RWPE1 (cell line): ENCODE measurements around the gene EXTL1.

Experiments used
- CTCF ChIA-PET: fragments of 350-600 bp; sonication (Branson Sonifier 250); formaldehyde crosslinking; extraction: SDS; loops from one replicate; lab custom pipeline; 2021; lab: Yijun Ruan, JAX
- POLR2A ChIA-PET: fragments of 400-600 bp; formaldehyde crosslinking; extraction: SDS; loops from one replicate; lab custom pipeline; 2020; ENCODE audit warnings: antibody characterized with exemption; ENCODE audit not compliant: low non-redundant PET; lab: Yijun Ruan, JAX
- DNase-seq: peaks from one replicate; pipeline ENCODE4 v3.0.0; 2012; ENCODE audit warnings: low spot score
- H3K27ac ChIP-seq: fragments of 450-650 bp; 2 replicates; pipeline ENCODE4 v1.5.1; 2017
- CTCF ChIP-seq: fragments of 450-650 bp; conservative IDR thresholded peaks from 2 replicates; pipeline ENCODE4 v1.5.1; 2017; ENCODE audit warnings: low read depth, mild to moderate bottlenecking

EXTL1 gene

GRCh38 chr1:25996966-25997827 lies 24.4 kb upstream of the EXTL1 start:
- ChIA-PET POLR2A (interaction anchor here (0.6 to 0.7 kb wide), 2 partner anchors 29 to 85 kb away, joined by 3 read pairs; no protein-coding TSS in a partner anchor), CTCF (interaction anchor here (0.6 to 1.9 kb wide), 10 partner anchors 23 to 1208 kb away, joined by 3 to 12 read pairs (median 4); no protein-coding TSS in a partner anchor)
- no peak for TF ChIP-seq CTCF
- DNase-seq: no peak
- peak overlapping the region; percentile 78 for H3K27ac ChIP-seq

DNA sequence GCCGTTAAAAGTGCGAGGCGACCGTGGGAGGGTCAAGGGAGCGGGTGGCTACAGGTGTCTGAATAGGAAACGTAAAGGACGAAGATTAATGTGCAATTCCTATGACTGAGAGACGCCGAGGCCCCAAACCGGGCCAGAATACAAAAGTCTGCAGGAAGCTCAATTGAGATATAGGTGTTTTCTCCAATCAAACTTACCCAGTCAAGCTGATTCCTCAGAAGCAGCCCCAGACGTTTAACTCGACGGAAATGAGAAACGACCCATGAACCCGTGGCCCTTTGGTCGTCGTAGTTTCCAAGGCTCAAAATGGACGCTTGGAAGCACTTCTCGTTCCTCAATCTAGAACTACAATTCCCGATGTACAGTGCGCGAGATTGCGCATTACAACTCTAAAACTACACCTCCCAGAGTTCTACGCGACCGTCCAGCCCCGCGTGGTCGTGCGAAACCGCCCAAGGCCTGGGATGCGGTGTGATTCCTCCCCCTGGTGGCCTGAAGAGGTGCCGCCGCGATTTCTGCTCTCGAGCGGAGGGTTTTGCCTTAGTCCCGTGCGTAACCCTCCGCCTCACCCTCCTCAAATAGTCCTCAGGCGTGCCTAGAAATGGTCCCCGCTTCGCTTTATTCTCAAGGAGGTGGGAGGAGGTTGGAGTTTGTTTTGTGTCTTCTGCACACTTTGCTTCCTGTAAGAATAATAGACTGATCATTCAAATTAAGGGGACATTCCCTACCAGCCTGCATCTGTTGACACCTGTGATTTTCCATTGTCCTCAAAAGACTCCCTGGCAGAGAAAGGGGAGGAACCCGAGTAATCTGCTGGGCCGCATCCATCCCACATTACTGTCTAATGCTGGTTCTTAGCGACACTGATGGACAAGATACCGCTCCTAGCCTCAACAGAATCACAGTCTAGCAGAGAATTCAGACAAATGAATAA lies 23.5 kb upstream of the EXTL1 start, which contains the start of gene PAFAH2:
PAFAH2 (minus strand) TSS at position 236 of the 934 bp plus-strand sequence. CDS start 7,247 bp downstream, outside the sequence.
- ChIA-PET CTCF (interaction anchor here (0.6 to 1.9 kb wide), 10 partner anchors 22 to 1209 kb away, joined by 3 to 12 read pairs (median 4); no protein-coding TSS in a partner anchor), POLR2A (no interaction called here)
- peak; percentile 94 for TF ChIP-seq CTCF
- H3K27ac ChIP-seq: peak within 1 kb of the TSS; percentile 78
- DNase-seq: peak; percentile 96

DNA sequence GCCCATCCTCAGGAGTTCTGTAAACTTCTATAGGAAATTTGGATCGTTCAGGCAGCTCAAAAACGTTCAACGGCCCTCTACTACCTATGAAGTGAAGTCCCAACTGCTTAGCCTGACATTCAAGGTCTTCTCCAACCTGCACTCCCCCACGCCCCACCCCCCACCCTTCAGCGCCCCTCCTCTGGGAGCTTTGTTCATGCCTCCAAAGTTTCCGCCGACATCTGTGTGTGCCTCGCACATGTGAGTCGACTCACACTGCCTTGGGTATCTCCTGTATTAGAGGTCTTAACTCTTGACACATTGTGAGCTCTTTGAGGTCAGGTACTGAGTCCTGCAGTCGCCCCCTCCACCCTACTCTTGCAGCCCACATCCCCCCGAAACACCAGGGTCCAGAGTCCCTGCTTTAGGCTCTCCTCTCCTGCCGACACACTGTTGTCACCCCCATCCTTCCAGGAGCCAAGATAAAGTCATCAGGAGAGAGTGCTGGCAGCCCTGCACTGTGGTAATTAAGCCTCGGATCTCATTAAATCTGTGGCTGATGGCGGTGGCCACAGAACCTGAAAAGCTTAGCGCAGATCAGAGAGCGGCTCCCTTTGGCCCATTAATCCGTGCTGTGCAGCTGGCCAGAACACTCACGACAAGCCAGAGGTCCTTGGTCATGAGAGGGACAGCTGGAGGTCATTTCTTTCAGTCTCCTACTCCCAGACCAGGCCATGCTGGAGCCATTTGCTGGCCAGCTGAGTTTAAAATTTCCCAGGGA lies 22.4 kb upstream of the EXTL1 start:
- DNase-seq: no peak
- CTCF ChIA-PET: interaction anchor here (0.6 to 1.9 kb wide), 4 partner anchors 31 to 104 kb away, joined by 3 to 12 read pairs (median 6); no protein-coding TSS in a partner anchor
- TF ChIP-seq CTCF: no peak
- POLR2A ChIA-PET: no interaction called here
- no peak overlapping the region for H3K27ac ChIP-seq

GRCh38 chr1:26003262-26003661 lies 18.3 kb upstream of the EXTL1 start:
- H3K27ac ChIP-seq: no peak overlapping the region
- POLR2A ChIA-PET: no interaction called here
- no peak for TF ChIP-seq CTCF
- DNase-seq: no peak
- CTCF ChIA-PET: interaction anchor here (0.6 to 1.0 kb wide), 2 partner anchors 108 to 1556 kb away, joined by 5 to 6 read pairs; no protein-coding TSS in a partner anchor

GRCh38 chr1:26003756-26004155 lies 17.8 kb upstream of the EXTL1 start:
- CTCF ChIA-PET: interaction anchor here (1.0 kb wide), 1 partner anchor 108 kb away, joined by 5 read pairs; no protein-coding TSS in a partner anchor
- POLR2A ChIA-PET: no interaction called here
- TF ChIP-seq CTCF: no peak
- no peak for DNase-seq
- no peak overlapping the region for H3K27ac ChIP-seq
